GOT3 (cell line): ENCODE results near the gene TEX35.
"Not testable (repeated sequence)": the region's sequence is repeated elsewhere in the genome, so short reads cannot be mapped to it uniquely, and the experiment has no call there.

Experiments used
- DNase-seq: peaks from one replicate; lab custom pipeline; 2025; ENCODE audit warnings: mixed read lengths; lab: John Stamatoyannopoulos, UW

Gene TEX35

DNA sequence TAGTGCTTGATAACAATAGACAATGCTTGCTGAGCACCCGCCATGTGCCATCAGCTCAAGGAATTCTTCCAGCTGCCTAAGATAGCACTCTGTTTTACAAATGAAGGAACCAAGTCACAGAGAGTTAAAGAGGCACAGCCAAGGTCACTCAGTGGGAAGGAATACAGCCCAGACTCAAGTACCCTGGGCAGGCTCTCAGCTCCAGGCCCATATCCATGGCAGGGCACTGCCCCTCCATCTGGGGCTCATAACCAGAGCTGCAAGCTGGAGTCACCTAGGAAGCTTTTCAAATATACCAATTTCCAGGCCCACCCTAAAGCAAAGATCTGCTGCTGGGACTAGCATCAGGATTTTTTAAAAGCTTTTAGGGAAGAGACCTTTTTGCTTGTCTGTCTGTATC lies 17.8 kb upstream of the TEX35 start:
- no peak for DNase-seq

DNA sequence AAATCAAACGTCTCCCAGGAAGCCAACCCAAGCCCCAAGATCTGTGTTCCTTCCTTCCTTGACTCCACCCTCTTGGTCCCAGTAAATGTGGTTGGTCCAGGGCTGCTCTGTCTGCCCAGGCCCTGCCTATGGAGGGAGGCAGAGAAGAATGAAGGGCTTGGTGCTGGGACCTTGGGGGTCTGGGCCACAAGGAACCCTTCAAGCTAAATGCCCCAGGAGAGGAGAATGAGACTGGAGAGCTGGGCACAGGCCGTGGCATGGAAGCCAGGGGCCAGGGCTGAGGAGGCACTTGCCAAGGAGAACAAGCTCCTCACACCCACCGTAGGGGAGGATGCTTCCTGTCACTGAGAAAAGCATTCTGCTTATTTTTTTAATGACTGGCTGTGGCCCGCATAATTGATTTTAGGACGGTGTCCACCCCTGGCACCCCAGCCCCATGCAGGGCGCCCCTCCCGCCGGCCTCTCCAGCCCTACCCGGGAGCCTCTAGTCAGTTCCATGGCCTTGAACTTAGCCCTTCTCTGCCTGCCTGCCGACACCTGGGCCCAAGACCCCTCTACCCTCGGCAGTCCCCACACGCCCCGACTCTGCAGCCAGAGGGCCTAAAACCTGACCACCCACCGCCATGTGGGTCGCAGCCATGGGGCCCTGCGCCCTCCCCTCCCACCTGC lies 17.0 kb upstream of the TEX35 start:
- no peak for DNase-seq

DNA sequence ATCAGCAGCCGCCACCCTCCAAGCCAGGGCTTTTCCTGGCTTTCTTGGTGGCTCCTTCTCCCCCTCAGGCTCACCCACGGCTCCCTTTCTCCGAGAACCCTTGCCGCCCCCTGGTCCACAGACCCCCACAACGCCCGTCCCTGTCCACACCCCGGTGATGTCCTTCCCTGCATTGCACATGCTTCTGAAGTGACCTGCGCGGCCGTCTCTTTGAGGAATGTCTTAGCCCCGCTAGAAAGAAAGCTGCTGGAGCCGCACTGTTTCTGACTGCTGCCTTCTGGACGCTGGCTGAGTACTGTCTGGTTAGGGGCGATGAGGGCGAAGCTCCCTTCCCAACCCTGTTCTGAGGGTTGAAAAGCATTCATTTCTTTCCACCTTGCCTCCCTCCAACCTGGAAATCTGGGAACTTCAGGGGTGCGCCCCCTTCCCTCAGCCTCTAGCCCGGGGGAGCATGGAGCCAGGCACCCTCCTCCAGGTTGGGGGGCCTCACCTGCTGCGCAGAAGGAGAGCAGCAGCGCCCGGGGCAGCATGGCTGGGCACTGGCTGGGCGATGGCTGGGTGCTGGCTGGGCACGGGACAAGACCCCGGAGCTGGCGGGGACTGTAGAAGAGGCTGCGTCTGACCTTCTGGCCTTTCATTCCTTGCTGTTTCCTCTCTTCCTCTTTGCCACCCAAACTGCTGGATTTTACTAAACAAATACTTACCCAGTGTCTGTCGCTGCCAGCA lies 16.3 kb upstream of the TEX35 start, which contains the start of gene CLEC20A:
Gene CLEC20A (minus strand): TSS at position 555 of the 726 bp plus-strand sequence. CDS start 25 bp downstream, at position 530.
- no peak for DNase-seq

DNA sequence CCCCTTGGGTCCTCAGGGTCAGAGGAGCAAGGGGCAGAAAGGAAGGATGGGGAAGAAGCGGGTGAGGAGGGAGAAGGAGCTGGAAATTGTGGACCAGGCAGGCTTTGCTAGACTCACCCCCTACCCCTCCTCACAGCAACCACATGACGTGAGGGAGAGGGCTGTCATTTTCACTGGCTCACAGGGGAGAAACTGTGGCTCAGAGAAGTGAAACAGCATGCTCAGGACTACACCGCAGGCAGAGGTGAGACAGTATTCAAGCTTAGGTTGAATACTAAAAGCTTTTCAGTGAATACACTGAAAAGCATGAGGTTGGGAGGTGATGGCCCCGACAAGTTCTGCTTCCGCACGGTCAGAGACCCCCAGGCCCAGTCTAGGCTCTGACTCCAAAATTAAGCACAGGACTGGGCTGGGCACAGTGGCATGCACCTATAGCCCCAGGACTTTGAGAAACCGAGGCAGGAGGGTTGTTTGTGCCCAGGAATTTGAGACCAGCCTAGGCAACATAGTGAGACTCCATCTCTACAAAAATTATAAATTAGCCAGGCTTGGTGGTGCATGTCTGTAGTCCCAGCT lies 14.9 kb upstream of the TEX35 start:
- DNase-seq: no peak

DNA sequence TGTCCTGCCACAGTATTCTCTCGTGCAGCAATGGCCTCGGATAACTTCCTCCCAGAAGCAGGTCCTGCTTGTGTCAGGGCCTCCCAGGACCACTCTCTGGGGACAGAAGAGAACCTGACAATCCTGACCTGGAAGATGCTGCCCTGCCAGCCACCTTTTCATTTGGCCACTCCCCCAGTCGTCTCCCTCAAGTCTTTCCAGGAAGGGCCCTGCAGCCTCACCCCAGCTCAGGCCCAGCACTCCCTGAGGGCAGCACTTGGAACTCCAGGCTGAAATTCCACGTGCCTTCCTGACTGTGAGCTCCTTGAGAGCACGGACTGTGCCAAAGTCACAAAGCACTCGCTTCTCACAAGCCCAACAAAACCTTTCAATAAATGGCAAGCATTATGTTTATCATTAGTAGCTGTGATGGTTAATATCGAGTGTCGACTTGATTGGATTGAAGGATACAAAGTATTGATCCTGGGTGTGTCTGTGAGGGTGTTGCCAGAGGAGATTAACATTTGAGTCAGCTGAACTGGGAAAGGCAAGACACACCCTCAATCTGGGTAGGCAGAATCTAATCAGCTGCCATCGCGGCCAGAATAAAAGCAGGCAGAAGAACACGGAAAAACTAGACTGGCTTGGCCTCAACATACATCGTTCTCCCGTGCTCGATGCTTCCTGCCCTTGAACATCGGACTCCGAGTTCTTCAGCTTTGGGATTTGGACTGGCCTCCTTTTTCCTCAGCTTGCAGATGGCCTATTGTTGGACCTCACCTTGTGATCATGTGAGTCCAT lies 13.8 kb upstream of the TEX35 start:
- DNase-seq: no peak

DNA sequence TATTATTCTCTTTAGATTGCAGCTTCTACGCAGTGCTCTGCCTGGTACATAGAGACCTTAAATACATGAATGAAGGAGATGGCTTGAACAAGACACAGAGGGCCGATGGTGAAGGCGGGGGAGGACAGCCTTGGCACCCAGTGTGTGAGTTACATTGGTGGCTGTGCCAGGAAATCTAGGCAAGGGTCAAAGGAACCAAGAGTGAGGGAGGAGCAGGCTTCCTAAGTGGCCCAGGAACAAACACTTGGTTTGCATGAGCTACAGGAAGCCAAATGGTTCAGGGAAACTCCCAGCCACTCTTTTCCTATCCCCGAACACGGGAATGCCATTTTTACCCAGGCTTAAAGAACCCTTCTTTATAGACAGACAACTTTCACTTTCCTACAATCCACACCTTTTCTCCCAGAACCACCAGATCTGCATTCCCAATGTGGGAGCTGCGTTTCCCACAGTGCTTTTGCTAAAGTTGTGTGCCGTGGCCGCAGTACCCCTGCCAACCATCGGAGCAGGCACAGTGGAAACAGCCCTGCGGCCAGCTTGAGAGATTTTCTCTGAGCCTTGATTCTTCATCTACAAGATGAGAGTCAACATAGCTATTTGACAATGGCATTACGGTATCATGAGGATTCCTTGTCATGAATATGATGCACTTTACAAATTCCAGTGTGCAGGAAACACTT lies 12.7 kb upstream of the TEX35 start:
- no peak for DNase-seq

DNA sequence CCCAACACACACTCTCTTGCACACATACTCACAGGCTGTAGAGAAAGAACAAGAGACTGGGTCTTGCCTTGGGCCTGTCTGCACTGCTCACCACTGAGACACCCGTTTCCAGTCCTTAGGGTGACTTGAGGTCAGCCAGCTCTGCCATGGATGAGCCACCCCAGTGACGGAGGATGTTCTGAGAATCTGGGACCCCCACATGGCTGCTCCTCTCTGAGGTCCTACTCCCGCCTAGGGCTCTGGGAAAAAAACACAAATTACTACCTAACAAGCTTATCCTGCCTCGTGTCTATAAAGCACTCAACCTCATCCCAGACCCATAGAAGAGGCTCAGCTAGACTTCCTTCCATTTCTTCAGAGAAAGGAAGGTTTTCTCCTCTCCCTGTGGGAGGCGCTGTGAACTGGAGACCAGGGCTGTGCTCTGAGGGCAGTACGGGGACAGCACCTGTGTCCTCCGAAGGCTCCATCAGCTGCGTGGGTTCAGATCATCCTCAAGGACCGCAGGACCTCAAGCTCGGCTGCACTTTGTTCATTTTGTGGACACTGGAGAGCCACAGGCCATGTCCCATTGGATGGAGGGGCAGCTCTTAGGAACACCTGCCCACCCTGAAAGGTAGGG lies 11.9 kb upstream of the TEX35 start:
- no peak for DNase-seq

DNA sequence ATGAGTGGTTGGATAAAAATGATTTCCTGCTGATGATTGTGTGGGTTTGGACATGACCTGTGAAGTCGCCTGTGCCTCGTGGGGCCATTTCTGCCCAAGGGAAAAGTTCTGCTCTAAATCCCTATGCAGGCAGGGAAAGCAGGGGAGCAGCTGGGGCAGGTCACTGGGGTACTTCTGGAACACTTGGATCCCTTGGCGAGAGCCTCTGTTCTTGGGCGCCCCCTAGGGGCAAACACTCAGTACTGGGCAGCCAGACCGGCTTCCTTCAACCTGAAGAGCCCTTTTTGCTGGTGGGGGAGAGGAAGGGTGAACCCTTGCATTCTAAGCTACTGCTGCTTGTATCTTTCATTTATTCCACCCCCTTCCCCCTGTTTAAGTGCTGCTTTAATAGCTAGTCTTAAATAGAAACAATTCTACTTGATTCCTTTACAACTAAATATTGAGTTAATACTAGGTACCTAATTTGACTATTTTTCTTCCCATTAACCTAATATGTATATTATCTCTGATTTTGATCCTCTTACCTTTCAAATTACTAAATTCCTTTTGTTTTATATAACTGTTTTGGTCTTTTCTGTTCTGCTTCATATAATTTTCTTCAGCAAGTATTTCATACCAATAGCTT lies 11.1 kb upstream of the TEX35 start:
- DNase-seq: peak; percentile 49

DNA sequence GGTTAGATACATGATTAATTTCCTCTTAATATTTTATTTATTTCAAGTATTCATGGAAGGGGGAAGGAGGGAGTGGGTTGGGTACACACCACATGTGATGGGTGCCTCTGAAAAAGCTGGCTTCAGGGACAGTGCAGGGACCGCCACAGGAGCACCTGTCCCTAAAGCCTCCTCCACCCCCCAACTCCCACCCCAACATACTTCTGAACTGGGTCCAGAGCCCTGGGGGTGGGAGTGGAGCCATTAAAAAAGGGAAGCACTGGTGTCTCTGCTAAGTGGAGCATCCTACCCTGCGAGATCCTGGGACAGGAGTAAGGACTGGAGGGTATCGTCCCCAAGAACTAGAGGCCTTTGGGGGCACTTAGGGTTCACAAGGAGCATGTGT lies 10.6 kb upstream of the TEX35 start:
- no peak for DNase-seq

DNA sequence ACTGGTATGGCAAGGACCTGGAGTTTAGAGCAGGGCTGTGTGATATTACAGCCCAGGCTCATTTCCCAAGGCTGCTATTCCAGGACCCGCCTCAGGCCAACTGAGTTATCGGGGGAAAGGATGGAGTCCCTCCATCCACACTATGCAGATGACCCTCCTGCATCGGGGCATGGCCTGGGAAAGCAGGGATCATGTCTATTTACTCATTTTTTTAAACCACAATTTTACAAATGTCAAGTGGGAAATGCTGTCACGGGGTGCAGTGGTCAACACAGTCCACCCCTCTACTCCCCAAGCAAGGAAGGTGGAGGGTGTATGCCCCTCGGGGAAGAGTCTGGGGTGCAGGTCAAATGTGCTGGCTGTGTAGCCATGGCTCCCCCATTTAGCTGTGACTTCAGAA lies 10.1 kb upstream of the TEX35 start:
- no peak for DNase-seq

DNA sequence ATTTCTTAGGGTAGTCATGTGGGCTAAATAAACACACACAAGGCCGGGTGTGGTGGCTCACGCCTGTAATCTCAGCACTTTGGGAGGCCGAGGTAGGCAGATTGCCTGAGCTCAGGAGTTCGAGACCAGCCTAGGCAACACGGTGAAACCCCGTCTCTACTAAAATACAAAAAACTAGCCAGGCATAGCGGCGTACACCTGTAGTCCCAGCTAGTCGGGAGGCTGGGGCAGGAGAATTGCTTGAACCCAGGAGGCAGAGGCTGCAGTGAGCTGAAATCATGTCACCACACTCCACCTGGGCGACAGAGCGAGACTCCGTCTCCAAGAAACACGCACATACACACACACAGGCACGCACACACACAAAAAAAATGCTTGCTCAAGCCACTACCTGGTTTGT lies 9.6 kb upstream of the TEX35 start:
- not testable (repeated sequence) for DNase-seq

DNA sequence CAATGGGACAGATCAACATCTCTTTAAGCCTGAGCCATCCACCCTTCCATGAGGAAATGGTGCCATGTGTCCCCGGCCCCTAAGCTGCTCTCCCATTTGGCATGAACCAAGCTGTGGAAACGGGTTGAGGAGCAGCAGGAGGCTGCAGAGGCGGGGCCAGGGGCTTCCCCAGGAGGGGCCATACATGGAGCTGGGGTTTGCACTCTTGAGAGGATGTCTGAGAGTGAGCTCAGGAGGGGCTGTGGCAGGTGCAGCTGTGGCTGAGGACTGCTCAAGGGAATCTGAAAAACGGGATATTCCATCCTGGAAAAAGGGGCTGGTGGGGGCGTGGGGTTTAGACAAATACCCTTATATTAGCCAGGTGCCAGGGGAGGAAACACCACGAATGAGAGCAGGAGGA lies 9.1 kb upstream of the TEX35 start:
- no peak for DNase-seq

DNA sequence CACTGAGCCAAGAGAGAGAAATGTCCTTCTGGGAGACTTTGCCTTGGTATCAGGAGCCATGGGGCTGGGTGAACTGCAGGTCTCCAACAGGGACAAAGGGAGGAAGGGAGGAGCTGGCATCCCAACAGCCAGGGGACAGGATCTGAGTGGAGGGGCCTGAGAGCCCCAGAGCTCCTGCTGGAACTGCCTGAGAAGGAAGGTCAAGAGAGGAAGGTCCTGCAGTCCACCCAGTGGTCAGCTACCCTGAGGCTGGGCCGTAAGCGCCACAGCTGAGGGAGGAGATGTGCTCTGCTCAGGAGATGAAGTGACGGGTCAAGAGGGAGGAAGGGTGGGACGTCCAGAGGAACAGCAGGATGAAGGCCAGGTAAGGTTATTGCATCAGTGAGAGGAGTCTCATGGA lies 8.6 kb upstream of the TEX35 start:
- DNase-seq: no peak

DNA sequence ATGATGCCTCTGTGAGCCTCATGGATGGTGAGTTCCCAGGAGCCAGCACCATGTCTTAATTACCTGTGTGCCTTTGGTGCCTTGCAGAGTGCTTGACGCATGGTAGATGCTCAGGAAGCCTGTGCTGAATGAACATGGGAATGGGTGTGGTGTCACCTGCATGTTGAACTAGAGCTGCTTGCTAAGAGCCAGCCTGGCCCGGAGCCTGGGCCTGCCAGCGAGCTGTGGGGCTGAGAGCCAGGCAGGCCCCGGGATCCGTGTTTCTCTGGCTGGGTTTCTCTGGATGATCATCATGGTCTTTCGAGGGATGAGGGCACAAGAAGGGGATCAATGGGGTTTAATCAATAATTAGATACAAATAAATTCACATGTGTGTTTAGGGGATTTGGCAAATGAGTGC lies 6.7 kb upstream of the TEX35 start:
- no peak for DNase-seq

DNA sequence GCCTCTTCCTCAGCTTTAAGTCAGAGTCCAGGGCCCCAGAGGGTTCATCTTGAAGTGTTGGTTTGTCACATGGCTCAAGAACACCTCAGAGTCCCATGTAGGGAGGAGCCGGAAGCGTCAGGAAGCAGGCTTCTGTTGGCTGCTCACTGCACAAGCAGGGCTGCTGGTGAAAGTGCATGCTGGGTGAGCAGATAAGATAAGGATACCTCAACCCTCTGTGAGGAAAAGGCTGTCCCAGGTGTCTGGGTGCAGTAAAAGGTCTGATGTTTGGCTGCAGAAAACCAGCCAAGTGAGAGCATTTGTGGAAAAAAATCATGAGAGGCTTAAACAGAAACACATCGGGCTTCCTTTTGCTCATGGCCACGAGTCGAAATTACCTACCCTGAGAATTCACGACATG lies 6.2 kb upstream of the TEX35 start:
- DNase-seq: no peak

DNA sequence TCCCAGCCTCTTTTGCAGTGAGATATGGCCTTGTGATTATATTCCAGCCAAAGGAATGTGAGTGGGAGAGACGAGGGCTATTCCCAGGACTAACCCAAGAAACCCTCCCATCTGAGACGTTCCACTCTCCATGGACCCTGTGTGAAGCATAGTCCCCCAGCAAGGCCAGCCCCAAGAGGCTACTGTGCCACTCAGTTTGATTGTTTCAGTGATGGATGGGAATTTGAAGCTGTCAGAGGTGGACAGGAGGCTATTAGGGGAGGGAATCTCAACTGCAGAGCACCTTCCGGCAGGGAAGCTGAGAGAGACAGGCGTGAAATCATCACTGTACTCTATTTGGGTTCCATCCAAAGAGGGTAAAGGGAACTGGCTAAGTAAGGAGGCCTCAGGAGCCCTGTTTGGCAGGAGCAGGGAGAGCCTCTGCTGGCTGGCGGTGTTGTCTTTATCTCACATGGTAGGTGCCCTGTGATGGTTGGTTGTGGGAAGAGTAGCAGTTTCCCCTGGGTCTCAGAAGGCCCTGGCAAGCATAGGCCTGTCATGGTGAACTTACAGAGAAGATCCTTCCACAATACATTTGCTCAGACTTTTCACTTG lies 3.4 kb upstream of the TEX35 start:
- no peak for DNase-seq

DNA sequence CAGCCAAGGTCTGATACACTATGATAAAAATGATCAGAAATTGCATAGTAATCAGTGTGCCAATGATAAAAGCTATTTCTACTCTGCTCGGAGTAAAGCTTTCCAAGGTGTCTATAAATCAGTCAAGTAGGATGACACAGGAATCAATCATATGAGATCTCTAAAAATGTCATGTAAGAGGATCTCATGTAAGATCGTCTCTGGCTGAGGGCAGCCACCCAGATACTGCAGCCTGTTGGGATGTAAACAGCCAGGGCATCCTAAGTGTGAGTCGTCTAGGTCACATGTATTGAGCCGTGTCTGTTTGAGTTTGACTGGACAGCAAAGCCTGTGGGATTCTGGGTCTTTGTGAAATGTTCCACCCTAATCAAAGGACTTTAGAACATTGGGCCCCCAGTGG lies 2.8 kb upstream of the TEX35 start:
- DNase-seq: no peak

DNA sequence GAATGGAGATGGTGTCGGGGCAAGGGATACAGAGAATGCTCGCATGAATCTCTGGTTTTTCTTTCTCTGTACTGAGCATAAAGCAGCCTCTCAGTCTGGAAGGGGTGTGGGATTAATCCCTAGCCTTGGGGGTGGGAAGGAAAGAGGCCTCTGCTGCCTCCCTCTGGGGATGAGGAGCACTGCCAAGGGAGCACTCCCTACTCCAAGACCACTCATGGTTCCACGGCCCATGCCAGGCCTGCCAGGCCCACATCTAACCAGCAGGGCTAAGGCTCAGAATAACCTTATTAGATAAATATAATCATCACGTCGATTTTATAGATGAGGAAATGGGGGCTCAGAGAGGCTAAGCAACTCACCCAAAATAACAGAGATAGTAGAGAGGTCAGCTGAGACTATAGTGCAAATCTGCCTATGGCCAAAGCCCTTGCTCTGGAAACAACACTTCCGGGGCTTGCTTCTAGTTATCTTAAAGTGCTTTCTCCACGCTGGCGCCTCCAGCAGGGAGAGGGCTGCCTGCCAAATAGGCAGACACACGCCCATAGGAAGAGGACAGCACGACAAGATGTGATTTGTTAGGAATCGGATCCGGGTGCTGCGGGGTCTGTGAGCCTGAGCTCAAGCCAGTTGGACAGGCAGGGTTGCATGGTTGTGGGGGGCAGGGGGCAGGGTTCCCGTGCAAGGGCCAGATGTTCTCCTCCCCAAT lies 522 bp downstream of the TEX35 start:
- DNase-seq: no peak

DNA sequence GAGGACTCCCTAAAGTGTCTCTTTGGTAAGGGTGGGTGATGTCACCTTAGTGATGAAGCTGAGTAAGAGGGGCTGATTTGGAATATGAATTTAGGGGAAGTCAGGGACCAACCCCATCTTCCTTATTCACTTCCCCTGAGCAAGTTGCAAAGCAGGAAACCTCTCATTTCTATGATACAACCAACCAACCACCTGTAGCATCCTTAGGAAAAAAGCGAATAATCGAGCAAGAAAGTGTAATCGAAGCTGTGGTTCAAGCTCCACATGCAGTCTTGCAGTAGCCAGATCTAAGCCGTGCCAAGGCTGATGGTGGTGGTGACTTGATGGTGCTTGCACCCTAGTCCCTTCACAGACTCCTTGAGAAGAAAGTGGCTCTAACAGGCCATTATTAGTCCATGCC lies 3.2 kb downstream of the TEX35 start:
- DNase-seq: no peak

DNA sequence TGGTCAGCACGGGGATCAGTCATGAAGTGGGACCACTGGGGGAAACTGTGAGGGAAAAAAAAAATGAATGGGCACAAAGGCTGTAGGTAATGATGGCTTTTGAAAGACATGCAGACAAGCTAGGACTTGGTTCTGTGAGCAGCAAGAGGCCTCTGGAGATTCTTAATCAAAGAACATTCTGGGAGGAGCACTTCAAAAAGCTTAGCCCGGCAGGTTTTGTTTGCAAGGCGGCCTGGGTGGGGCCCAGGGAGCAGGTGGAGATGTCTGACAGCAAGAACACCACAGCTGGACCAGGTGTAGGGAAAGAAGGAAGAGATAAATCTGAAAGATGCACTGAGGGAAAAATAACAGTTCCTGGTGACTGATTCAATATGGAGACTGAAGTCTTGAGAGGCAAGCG lies 6.0 kb downstream of the TEX35 start:
- no peak for DNase-seq
